CD4-positive, alpha-beta T cell (primary cell): ENCODE results near the gene TMEM141. TPM values are rescaled to one million over a fixed set of nuclear protein-coding genes. Genes with fewer than 3 reads are reported as not detected.
"Not testable (repeated sequence)": the region's sequence is repeated elsewhere in the genome, so short reads cannot be mapped to it uniquely, and the experiment has no call there.

Source experiments
- ATAC-seq: fragments of 200-7000 bp; cut with Tn5 transposase; one replicate; pipeline ENCODE4 v1.10.0; 2022; ENCODE audit warnings: mild to moderate bottlenecking; ENCODE audit not compliant: poor library complexity
- CTCF ChIA-PET: fragments of 350-600 bp; sonication (Branson Sonifier 250); formaldehyde crosslinking; loops from one replicate; lab custom pipeline; 2021; ENCODE audit warnings: antibody characterized with exemption, inconsistent platforms; lab: Charles Lee
- POLR2A ChIA-PET: fragments of 350-600 bp; sonication (Branson Sonifier 250); formaldehyde crosslinking; loops from one replicate; lab custom pipeline; 2021; ENCODE audit warnings: antibody characterized with exemption, inconsistent platforms; lab: Charles Lee
- DNase-seq, 14 experiments: peaks; one replicate each; pipeline ENCODE4 v3.0.0-alpha.2; 2013 to 2020; ENCODE audit warnings: mixed read lengths in 2 of 14
- H3K27ac ChIP-seq, 2 donors: one replicate each; pipeline versions ENCODE4 v1.5.1 to v1.7.0; 2013; ENCODE audit warnings: low read length in 2 of 2, low read depth in 1 of 2, mild to moderate bottlenecking in 1 of 2
- H3K27me3 ChIP-seq, 2 experiments: 1 replicate in 1 of 2; 2 replicates in 1 of 2; pipeline versions ENCODE4 v1.6.1 to v1.7.0; 2013; ENCODE audit warnings: low read length in 2 of 2, control low read depth in 1 of 2, mild to moderate bottlenecking in 1 of 2, moderate library complexity in 1 of 2; ENCODE audit not compliant: insufficient read depth in 2 of 2, control insufficient read depth in 1 of 2
- H3K36me3 ChIP-seq: one replicate; pipeline ENCODE4 v1.6.1; 2013; ENCODE audit warnings: low read length, control low read depth; ENCODE audit not compliant: insufficient read depth
- H3K4me1 ChIP-seq: one replicate; pipeline ENCODE4 v1.6.1; 2013; ENCODE audit warnings: low read length, control low read depth; ENCODE audit not compliant: insufficient read depth
- H3K4me3 ChIP-seq: one replicate; pipeline ENCODE4 v1.5.1; 2013; ENCODE audit warnings: mild to moderate bottlenecking, low read length, moderate library complexity
- H3K9me3 ChIP-seq, 2 experiments: 1 replicate in 1 of 2; 2 replicates in 1 of 2; pipeline versions ENCODE4 v1.6.1 to v1.7.0; 2013; ENCODE audit warnings: low read length in 2 of 2, mild to moderate bottlenecking in 2 of 2, control low read depth in 1 of 2, moderate library complexity in 1 of 2; ENCODE audit not compliant: control insufficient read depth in 1 of 2, insufficient read depth in 1 of 2
- H3K27ac Mint-ChIP-seq: one replicate; pipeline ENCODE4 v1.8.0; 2020; ENCODE audit warnings: mixed read lengths
- H3K27me3 Mint-ChIP-seq: one replicate; pipeline ENCODE4 v1.8.0; 2021; ENCODE audit warnings: mixed read lengths
- H3K36me3 Mint-ChIP-seq: one replicate; pipeline ENCODE4 v1.8.0; 2021; ENCODE audit warnings: low read depth, mixed read lengths
- H3K4me1 Mint-ChIP-seq: one replicate; pipeline ENCODE4 v1.8.0; 2021; ENCODE audit warnings: low read depth, mixed read lengths
- H3K4me3 Mint-ChIP-seq: one replicate; pipeline ENCODE4 v1.8.0; 2020; ENCODE audit warnings: mild to moderate bottlenecking, mixed read lengths
- H3K9me3 Mint-ChIP-seq: one replicate; pipeline ENCODE4 v1.8.0; 2020; ENCODE audit warnings: mixed read lengths
- CTCF ChIP-seq: fragments of 200-600 bp; IDR thresholded peaks from one replicate; pipeline ENCODE4 v1.8.0; 2022; ENCODE audit warnings: antibody characterized with exemption, mild to moderate bottlenecking
- intact Hi-C, 2 experiments: fragments of 100-400 bp; cut with DNase I in 1 of 2; cut with micrococcal nuclease in 1 of 2; formaldehyde crosslinking; loops; one replicate each; pipeline versions ENCODE4 v1.15.1 to v1.9.0; 2023 to 2025; cut with DNase I, micrococcal nuclease
- total RNA-seq, 174 experiments: library from RNA in 2 of 174; stranded (reverse) in 2 of 174; gene quantifications; one replicate each; pipeline ENCODE4 v1.2.3 and lab custom pipeline; 2021 to 2026

The TMEM141 gene
- total RNA-seq, 2 experiments from 2014 or later, result 14.6 to 17.1 TPM

GRCh38 chr9:136763649-136764035, 27.5 kb upstream of the TMEM141 start:
- TF ChIP-seq CTCF, result no peak
- no peak overlapping the region for H3K4me3 ChIP-seq
- peaks cover 8% of the 10 kb centered on the region for H3K4me1 ChIP-seq
- H3K9me3 ChIP-seq, result peaks cover 0 to 3% of the 10 kb centered on the region in 2 experiments
- Mint-ChIP-seq H3K27me3 (peaks cover 33% of the 10 kb centered on the region), H3K27ac (no peak overlapping the region), H3K4me1 (peaks cover 9% of the 10 kb centered on the region), H3K36me3 (no peaks in the 10 kb centered on the region), H3K4me3 (no peak overlapping the region), H3K9me3 (no peaks in the 10 kb centered on the region)
- H3K27me3 ChIP-seq, result peaks cover 8 to 16% of the 10 kb centered on the region in 2 experiments
- DNase-seq (no peak), ATAC-seq (no peak)
- intact Hi-C loops, result no loop called here
- POLR2A ChIA-PET, result no interaction called here
- H3K27ac ChIP-seq, result no peak overlapping the region
- no peaks in the 10 kb centered on the region for H3K36me3 ChIP-seq
- CTCF ChIA-PET, result no interaction called here

GRCh38 chr9:136764301-136764891, 26.7 kb upstream of the TMEM141 start, which contains the start of gene LCN15:
LCN15 (minus strand) TSS chr9:136764518; CDS start chr9:136764488, 30 bp downstream.
- no peaks in the 10 kb centered on the region for H3K36me3 Mint-ChIP-seq
- H3K27me3 ChIP-seq, result peaks cover 8 to 16% of the 10 kb centered on the region in 2 experiments
- no peak within 1 kb of the TSS for H3K4me3 ChIP-seq
- peaks cover 8% of the 10 kb centered on the region for H3K4me1 ChIP-seq
- no peak within 1 kb of the TSS for H3K27ac ChIP-seq
- peaks cover 0 to 3% of the 10 kb centered on the region in 2 experiments for H3K9me3 ChIP-seq
- H3K4me3 Mint-ChIP-seq, result no peak within 1 kb of the TSS
- CTCF ChIA-PET, result no interaction called here
- DNase-seq (peak in 1 of 14 experiments; percentile 19), ATAC-seq (no peak)
- intact Hi-C loops, result no loop called here
- H3K9me3 Mint-ChIP-seq, result no peaks in the 10 kb centered on the region
- H3K27ac Mint-ChIP-seq, result no peak within 1 kb of the TSS
- POLR2A ChIA-PET, result no interaction called here
- no peak for TF ChIP-seq CTCF
- no peaks in the 10 kb centered on the region for H3K36me3 ChIP-seq
- peaks cover 9% of the 10 kb centered on the region for H3K4me1 Mint-ChIP-seq
- peaks cover 33% of the 10 kb centered on the region for H3K27me3 Mint-ChIP-seq

- peaks cover 9% of the 10 kb centered on the region for H3K4me1 Mint-ChIP-seq
- no peak overlapping the region for H3K27ac Mint-ChIP-seq
- H3K4me1 ChIP-seq, result peaks cover 11% of the 10 kb centered on the region
- no peak overlapping the region for H3K4me3 Mint-ChIP-seq
- no peaks in the 10 kb centered on the region for H3K36me3 ChIP-seq
- H3K9me3 Mint-ChIP-seq, result no peaks in the 10 kb centered on the region
- H3K4me3 ChIP-seq, result no peak overlapping the region
- H3K9me3 ChIP-seq, result peaks cover 0 to 3% of the 10 kb centered on the region in 2 experiments
- H3K36me3 Mint-ChIP-seq, result no peaks in the 10 kb centered on the region
- H3K27ac ChIP-seq, result no peak overlapping the region
- POLR2A ChIA-PET, result no interaction called here
- peaks cover 8 to 16% of the 10 kb centered on the region in 2 experiments for H3K27me3 ChIP-seq
- TF ChIP-seq CTCF, result no peak
- intact Hi-C loops, result no loop called here
- ATAC-seq (no peak), DNase-seq (no peak)
- peaks cover 28% of the 10 kb centered on the region for H3K27me3 Mint-ChIP-seq
- CTCF ChIA-PET, result no interaction called here
Observed at GRCh38 chr9:136765041-136765440, 26.1 kb upstream of the TMEM141 start.

GRCh38 chr9:136765745-136766409, 25.3 kb upstream of the TMEM141 start:
- H3K4me1 Mint-ChIP-seq, H3K9me3 Mint-ChIP-seq, DNase-seq, H3K27ac Mint-ChIP-seq, H3K9me3 ChIP-seq, H3K27ac ChIP-seq, intact Hi-C loops, H3K36me3 Mint-ChIP-seq, H3K4me3 Mint-ChIP-seq, POLR2A ChIA-PET, ATAC-seq, H3K36me3 ChIP-seq, H3K4me3 ChIP-seq: not testable (repeated sequence)
- H3K27me3 Mint-ChIP-seq, result peaks cover 23% of the 10 kb centered on the region
- peaks cover 11% of the 10 kb centered on the region for H3K4me1 ChIP-seq
- peaks cover 8 to 16% of the 10 kb centered on the region in 2 experiments for H3K27me3 ChIP-seq
- CTCF ChIA-PET, result interaction anchor here (1.1 kb wide), 1 partner anchor 15 kb away, joined by 3 read pairs; no protein-coding TSS in a partner anchor
